Pancreas (tissue), 10 donors: Measurements from ENCODE around the gene HMGXB4. TPM values are rescaled to one million over a fixed set of nuclear protein-coding genes. Genes with fewer than 3 reads are reported as not detected.

Experiments
- ATAC-seq, 4 donors: fragments of 200-7000 bp; cut with Tn5 transposase; one replicate each; pipeline versions ENCODE4 v1.8.0 to v1.9.1; 2020; ENCODE audit warnings: mild to moderate bottlenecking in 4 of 4, moderate library complexity in 4 of 4
- DNase-seq, 6 donors: peaks; one replicate each; pipeline ENCODE4 v3.0.0-alpha.2; 2020
- FAIRE-seq: peaks from 2 replicates; lab custom pipeline; 2012; peaks lifted over from hg19 to GRCh38; lab: Jason Lieb, UNC
- H3K27ac ChIP-seq, 4 donors: fragments of 200-600 bp; sonication (generic); 1 replicate in 3 of 4; 2 replicates in 1 of 4; pipeline versions ENCODE4 v1.5.0 to v1.8.0; 2020
- H3K27me3 ChIP-seq, 4 donors: fragments of 200-600 bp; one replicate each; pipeline ENCODE4 v1.8.0; 2021
- H3K36me3 ChIP-seq, 3 donors: fragments of 200-600 bp; sonication (generic) in 1 of 3; one replicate each; pipeline versions ENCODE4 v1.5.0 to v1.8.0; 2020 to 2021
- H3K4me1 ChIP-seq, 3 donors: fragments of 200-600 bp; one replicate each; pipeline ENCODE4 v1.8.0; 2021
- H3K4me3 ChIP-seq, 4 donors: fragments of 200-600 bp; sonication (generic) in 2 of 4; one replicate each; pipeline versions ENCODE4 v1.5.0 to v1.8.0; 2020 to 2021
- H3K9me3 ChIP-seq, 4 donors: fragments of 200-600 bp; one replicate each; pipeline ENCODE4 v1.8.0; 2021
- WGBS, 2 donors: extraction: QIAGEN DNeasy Blood & Tissue Kit; methylation state at CpG; one replicate each; pipeline ENCODE4 v1.1.7; 2013; 5-methylcytosine and 5-hydroxymethylcytosine counted together
- intact Hi-C, 3 donors: fragments of 100-400 bp; cut with DNase I; formaldehyde crosslinking; loops; one replicate each; pipeline versions ENCODE4 v1.11.1 to v1.14.2; 2022
- polyA plus RNA-seq, 2 donors: library from polyadenylated mRNA; stranded (reverse); fragments of 200-250 nt; gene quantifications; one replicate each; pipeline ENCODE4 v1.2.3, GENCODE V29; 2013
- total RNA-seq, 6 donors: library from RNA; stranded (reverse); fragmentation: NEBNext Ultra II Directional in 4 of 6; extraction: Animal tissue kit (Norgen Biotek cat#: 25700) in 4 of 6; gene quantifications; one replicate each; pipeline versions ENCODE4 v1.2.1 to v1.2.4, GENCODE V29; 2021 to 2023
- TF ChIP-seq, protein P1 (sequence below), 4 donors: fragments of 200-600 bp; sonication (generic) in 3 of 4; IDR thresholded peaks; one replicate each; pipeline versions ENCODE4 v1.5.0 to v1.8.0; 2021; ENCODE audit warnings: antibody characterized with exemption in 4 of 4
- donor health status: healthy with polysubstance abuse.
- donor health status: DM: no; HTN: no; CAD: no; lungs with moderate emphysema.
- donor health status: DM: no; HTN: no; CAD: no.
- donor health status: control.
- donor health status: control.
- donor health status: Bipolar disorder and iron deficiency.
- donor health status: DM: yes; HTN: yes; CAD: no.
- donor health status: DM: no; HTN: no; CAD: no.
- donor health status: DM: no; HTN: no; CAD: no.
- donor health status: DM: yes; HTN: yes; CAD: no.

HMGXB4 gene
- total and polyA plus RNA-seq, 8 donors = 4.8 to 10.1 (median 6.0) TPM

DNA sequence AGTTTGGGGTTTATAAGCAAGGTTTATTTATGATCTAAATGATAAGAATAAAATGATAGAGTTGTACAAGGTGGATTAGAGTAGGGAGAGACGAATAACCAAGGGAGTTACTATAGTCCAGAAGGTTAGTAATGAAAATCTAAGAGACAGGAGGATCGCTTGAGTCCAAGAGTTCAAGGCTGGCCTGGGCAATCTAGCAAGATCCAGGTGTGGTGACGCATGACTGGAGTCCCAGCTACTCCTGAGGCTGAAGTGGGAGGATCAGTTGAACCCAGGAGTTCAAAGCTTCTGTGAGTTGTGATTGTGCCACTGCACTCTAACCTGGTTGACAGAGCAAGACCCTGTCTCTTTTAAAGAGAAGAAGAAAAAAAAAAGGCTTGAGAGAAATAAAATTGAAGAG, 12.3 kb downstream of the HMGXB4 start:
- no peak for FAIRE-seq
- no peak overlapping the region for H3K27ac ChIP-seq
- H3K9me3 ChIP-seq = no peaks in the 10 kb centered on the region
- peaks cover 0 to 36% (median 9%) of the 10 kb centered on the region in 3 donors for H3K36me3 ChIP-seq
- H3K27me3 ChIP-seq = no peaks in the 10 kb centered on the region
- intact Hi-C loops = no loop called here
- H3K4me3 ChIP-seq = no peak overlapping the region
- H3K4me1 ChIP-seq = peaks cover 0 to 6% (median 5%) of the 10 kb centered on the region in 3 donors
- ATAC-seq = no peak
- TF ChIP-seq, protein P1, sequence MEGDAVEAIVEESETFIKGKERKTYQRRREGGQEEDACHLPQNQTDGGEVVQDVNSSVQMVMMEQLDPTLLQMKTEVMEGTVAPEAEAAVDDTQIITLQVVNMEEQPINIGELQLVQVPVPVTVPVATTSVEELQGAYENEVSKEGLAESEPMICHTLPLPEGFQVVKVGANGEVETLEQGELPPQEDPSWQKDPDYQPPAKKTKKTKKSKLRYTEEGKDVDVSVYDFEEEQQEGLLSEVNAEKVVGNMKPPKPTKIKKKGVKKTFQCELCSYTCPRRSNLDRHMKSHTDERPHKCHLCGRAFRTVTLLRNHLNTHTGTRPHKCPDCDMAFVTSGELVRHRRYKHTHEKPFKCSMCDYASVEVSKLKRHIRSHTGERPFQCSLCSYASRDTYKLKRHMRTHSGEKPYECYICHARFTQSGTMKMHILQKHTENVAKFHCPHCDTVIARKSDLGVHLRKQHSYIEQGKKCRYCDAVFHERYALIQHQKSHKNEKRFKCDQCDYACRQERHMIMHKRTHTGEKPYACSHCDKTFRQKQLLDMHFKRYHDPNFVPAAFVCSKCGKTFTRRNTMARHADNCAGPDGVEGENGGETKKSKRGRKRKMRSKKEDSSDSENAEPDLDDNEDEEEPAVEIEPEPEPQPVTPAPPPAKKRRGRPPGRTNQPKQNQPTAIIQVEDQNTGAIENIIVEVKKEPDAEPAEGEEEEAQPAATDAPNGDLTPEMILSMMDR (IDR thresholded peaks at IDR 0.05) = no peak
- 84% methylated on average over 3 of the region's 3 CpGs for WGBS, 2 donors
- DNase-seq = no peak

DNA sequence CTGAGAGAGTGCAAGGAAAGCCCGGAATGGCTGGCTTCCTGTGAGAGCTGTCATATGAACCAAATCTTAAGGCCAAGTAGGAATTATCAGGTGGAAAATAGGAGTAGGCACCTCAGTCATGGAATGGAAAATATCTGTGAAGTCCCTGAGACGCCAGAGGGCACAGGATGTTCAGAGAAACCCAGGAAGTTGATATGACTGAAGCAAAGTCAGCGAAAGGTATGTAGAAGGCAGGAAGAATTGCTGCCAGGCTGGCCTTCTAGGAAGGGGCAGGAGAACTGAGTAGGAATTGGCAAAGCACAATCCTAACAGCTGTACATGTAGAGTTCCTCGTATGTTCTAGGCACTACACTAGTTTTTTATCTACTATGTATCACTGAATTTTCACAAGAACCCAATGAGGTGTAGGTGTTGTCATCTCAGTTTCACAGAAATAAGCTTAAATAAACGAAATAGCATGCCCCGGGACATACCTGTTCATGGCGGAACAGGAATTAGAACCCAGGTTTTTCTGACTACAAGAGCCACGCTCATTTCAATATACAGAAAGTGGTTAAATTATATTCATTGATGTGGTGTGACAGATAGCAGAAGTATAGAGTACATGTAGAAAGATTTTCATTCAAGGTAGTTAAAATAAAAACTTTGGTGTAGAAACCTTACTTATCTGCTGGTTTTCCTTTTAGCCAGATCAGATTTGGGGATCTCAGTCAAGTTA, 17.0 kb downstream of the HMGXB4 start:
- Histone ChIP-seq H3K27ac (no peak overlapping the region), H3K27me3 (no peaks in the 10 kb centered on the region), H3K36me3 (peaks cover 0 to 14% (median 0%) of the 10 kb centered on the region in 3 donors), H3K4me3 (no peak overlapping the region), H3K4me1 (no peaks in the 10 kb centered on the region), H3K9me3 (no peaks in the 10 kb centered on the region)
- ATAC-seq = no peak
- intact Hi-C loops = no loop called here
- TF ChIP-seq, protein P1 (IDR thresholded peaks at IDR 0.05) = no peak
- no peak for FAIRE-seq
- WGBS, 2 donors = 91 to 92% methylated on average over 8 of the region's 8 CpGs
- no peak for DNase-seq

DNA sequence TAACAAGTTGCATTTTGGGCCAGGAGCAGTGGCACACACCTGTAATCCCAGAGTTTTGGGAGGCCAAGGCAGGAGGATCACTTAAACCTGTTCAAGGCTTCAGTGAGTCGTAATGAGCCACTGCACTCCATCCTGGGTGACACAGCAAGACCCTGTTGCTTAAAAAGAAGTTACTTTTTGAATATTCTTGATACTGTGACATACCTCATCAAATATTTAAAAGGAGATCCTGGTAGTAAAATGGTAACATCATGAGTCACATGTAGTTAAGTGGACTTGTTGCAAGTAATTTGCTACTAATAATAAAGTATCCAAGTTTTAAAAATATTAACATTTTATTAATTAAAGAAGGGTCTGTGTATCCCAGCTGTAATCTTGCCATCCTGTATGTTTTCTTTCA, 18.3 kb downstream of the HMGXB4 start:
- H3K4me3 ChIP-seq = no peak overlapping the region
- no peak for FAIRE-seq
- H3K36me3 ChIP-seq = peaks cover 0 to 2% (median 0%) of the 10 kb centered on the region in 3 donors
- no peak for DNase-seq
- TF ChIP-seq, protein P1 (IDR thresholded peaks at IDR 0.05) = no peak
- no peak for ATAC-seq
- H3K4me1 ChIP-seq = no peaks in the 10 kb centered on the region
- intact Hi-C loops = no loop called here
- H3K9me3 ChIP-seq = no peaks in the 10 kb centered on the region
- no peaks in the 10 kb centered on the region for H3K27me3 ChIP-seq
- H3K27ac ChIP-seq = no peak overlapping the region
- WGBS, 2 donors = 91 to 94% methylated on average over 1 of the region's 1 CpG

DNA sequence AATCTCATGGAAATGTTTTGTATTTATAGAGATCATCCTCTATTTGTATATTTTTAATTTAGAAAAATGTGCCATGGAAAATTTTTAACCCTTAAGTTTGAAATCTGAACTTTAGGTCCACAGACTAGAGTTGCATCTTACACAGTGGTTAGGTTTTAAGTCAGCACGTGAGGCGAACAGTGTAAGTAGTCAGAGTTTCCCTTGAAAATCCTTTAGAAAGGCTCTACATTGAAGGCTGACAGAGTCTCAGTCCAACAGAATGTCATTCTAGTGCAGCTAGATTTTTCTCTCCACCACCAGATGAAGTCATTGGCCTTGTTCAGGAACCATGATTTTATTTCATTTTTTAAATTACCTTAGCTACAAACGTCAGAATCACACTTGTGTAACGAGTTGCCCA, 18.7 kb downstream of the HMGXB4 start:
- FAIRE-seq = no peak
- Histone ChIP-seq H3K27me3 (no peaks in the 10 kb centered on the region), H3K27ac (no peak overlapping the region), H3K4me3 (no peak overlapping the region), H3K36me3 (no peaks in the 10 kb centered on the region), H3K4me1 (no peaks in the 10 kb centered on the region), H3K9me3 (no peaks in the 10 kb centered on the region)
- TF ChIP-seq, protein P1 (IDR thresholded peaks at IDR 0.05) = no peak
- 80 to 84% methylated on average over 4 of the region's 4 CpGs for WGBS, 2 donors
- intact Hi-C loops = no loop called here
- ATAC-seq = no peak
- DNase-seq = no peak

DNA sequence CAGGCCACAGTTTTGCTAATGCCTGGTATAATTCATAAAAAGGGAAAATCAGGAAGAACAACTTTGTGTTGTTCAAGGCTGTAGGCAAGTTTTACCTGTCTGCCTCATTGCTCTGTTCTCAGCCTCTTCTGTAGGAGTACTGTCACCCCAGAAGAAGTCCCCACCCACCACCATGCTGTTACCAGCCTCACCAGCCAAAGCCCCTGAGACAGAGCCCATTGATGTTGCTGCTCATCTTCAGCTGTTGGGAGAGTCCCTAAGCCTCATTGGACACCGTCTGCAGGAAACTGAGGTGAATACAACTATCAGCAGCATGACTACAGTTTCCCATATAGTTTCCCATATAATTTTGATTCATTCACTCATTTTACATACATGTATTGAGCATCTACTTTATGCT, 30.8 kb downstream of the HMGXB4 start:
- Histone ChIP-seq H3K9me3 (no peaks in the 10 kb centered on the region), H3K4me3 (no peak overlapping the region), H3K4me1 (no peaks in the 10 kb centered on the region), H3K36me3 (peaks cover 0 to 60% (median 8%) of the 10 kb centered on the region in 3 donors), H3K27ac (no peak overlapping the region), H3K27me3 (no peaks in the 10 kb centered on the region)
- FAIRE-seq (no peak), DNase-seq (no peak), ATAC-seq (no peak)
- intact Hi-C loops = no loop called here
- TF ChIP-seq, protein P1 (IDR thresholded peaks at IDR 0.05) = no peak
- 97 to 99% methylated on average over 1 of the region's 1 CpG for WGBS, 2 donors
